ENCODE results near the gene TASP1.
"Not testable (repeated sequence)": the region's sequence is repeated elsewhere in the genome, so short reads cannot be mapped to it uniquely, and the experiment has no call there.

The TASP1 gene

DNA sequence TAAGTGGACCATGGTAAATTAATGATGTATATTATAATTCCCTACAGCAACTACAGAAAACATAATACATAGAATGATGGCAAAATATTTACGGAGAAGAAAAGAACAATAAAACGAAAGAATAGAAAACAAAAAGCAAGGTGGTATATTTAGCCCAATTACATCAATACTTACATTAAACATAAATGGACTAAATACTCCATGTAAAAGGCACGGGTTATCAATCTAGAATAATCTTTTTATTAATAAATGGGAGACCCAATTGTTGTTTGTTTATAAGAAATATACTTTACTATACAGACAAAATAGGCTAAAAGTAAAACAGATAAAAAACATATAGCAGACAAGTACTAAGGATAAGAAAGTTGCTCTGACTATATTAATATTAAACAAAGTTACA is 137.2 kb downstream of the TASP1 start:
- DNase-seq (ENCODE audit: low read depth in 2 of 2) = no peak
- TF ChIP-seq, protein P1, sequence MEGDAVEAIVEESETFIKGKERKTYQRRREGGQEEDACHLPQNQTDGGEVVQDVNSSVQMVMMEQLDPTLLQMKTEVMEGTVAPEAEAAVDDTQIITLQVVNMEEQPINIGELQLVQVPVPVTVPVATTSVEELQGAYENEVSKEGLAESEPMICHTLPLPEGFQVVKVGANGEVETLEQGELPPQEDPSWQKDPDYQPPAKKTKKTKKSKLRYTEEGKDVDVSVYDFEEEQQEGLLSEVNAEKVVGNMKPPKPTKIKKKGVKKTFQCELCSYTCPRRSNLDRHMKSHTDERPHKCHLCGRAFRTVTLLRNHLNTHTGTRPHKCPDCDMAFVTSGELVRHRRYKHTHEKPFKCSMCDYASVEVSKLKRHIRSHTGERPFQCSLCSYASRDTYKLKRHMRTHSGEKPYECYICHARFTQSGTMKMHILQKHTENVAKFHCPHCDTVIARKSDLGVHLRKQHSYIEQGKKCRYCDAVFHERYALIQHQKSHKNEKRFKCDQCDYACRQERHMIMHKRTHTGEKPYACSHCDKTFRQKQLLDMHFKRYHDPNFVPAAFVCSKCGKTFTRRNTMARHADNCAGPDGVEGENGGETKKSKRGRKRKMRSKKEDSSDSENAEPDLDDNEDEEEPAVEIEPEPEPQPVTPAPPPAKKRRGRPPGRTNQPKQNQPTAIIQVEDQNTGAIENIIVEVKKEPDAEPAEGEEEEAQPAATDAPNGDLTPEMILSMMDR (IDR thresholded peaks at IDR 0.05; ENCODE audit: low read depth, low read length) = no peak
- H3K4me3 ChIP-seq (replicated peaks in 1 of 2; ENCODE audit: low read depth in 2 of 2, low read length in 2 of 2) = no peak overlapping the region

DNA sequence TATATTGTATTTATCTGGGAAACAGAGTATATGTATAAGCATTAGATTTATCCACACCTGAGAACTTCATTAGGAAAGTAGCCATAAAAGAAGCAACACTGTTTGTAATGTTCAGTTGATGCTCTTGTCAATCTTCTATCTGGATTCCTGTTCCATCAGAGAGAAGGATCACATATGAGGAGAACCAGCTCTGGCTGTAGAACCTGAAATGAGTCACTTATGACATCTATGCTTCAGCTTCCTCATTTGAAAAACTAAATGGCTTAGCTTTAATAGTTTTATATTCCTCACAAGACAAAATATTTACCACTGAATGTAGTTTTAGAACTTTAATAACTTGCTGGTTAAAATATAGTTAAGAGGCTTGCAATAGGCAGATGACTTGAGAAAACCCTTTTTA is 144.7 kb downstream of the TASP1 start:
- TF ChIP-seq, protein P1 (IDR thresholded peaks at IDR 0.05; ENCODE audit: low read depth, low read length) = no peak
- peak; percentile 8 to 47 for DNase-seq (ENCODE audit: low read depth in 2 of 2)
- H3K4me3 ChIP-seq (replicated peaks in 1 of 2; ENCODE audit: low read depth in 2 of 2, low read length in 2 of 2) = no peak overlapping the region

DNA sequence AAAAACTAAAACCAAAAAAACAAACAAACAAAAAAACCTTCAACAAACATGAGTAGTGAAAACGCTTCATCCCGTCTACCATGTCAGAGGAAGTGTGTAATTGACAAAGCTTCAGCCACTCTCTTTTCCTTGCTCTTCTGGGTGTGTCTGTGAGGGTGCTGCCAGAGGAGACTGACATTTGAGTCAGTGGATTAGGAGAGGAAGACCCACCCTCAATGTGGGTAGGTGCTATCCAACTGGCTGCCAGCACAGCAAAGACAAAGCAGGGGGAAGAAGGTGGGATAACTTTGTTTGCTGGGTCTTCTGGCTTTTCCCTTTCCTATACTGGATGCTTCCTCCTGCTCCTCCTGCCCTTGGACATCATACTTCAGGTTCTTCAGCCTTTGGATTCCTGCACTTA is 145.6 kb downstream of the TASP1 start:
- TF ChIP-seq, protein P1 (IDR thresholded peaks at IDR 0.05; ENCODE audit: low read depth, low read length) = no peak
- no peak for DNase-seq (ENCODE audit: low read depth in 2 of 2)
- H3K4me3 ChIP-seq (replicated peaks in 1 of 2; ENCODE audit: low read depth in 2 of 2, low read length in 2 of 2) = no peak overlapping the region

DNA sequence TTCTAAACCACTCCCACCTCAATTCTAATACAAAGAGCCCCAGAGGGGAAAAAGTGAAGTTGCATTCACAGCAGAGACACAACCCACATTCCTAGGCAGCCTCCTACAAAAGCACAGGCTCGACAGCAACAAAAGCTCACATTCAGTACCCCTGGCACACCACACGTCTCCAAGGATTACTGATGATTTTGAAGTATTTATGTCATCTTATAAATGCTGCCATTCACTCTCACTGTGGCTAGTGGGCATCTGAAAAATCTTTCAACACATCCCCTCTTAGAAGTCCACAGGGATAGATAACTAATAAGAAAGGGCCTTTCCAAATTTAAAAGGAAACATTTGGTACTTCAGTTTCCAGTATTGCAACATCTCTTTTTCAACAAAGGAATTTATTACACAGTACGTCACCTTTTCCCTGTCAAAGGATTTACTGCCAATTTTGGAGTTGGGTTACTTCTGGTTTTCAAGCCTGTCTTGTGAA is 146.7 kb downstream of the TASP1 start:
- TF ChIP-seq, protein P1 (IDR thresholded peaks at IDR 0.05; ENCODE audit: low read depth, low read length) = peak; percentile 10
- peak overlapping the region in 1 of 2 donors; percentile 4 for H3K4me3 ChIP-seq (replicated peaks in 1 of 2; ENCODE audit: low read depth in 2 of 2, low read length in 2 of 2)
- peak; percentile 90 for DNase-seq (ENCODE audit: low read depth in 2 of 2)

DNA sequence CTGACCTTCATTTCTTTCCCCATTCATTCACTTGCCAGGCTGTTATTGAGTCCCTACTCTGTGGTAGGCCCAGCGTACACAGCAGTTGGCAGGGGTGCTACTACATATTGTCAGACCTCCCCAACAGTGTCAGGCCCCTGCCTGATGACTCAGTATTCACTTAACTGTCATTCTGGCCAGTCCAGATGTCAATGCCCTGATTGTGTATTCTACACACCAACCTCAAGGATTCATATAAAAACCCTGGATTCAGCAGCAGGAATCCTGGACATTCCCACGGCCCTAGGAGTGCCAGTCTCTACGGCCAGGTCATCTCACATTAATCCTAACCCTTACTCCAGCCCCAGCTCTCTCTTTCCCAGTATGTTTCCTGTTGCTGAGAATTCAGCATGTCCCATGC is 151.5 kb downstream of the TASP1 start:
- DNase-seq (ENCODE audit: low read depth in 2 of 2) = no peak
- no peak overlapping the region for H3K4me3 ChIP-seq (replicated peaks in 1 of 2; ENCODE audit: low read depth in 2 of 2, low read length in 2 of 2)
- TF ChIP-seq, protein P1 (IDR thresholded peaks at IDR 0.05; ENCODE audit: low read depth, low read length) = no peak

DNA sequence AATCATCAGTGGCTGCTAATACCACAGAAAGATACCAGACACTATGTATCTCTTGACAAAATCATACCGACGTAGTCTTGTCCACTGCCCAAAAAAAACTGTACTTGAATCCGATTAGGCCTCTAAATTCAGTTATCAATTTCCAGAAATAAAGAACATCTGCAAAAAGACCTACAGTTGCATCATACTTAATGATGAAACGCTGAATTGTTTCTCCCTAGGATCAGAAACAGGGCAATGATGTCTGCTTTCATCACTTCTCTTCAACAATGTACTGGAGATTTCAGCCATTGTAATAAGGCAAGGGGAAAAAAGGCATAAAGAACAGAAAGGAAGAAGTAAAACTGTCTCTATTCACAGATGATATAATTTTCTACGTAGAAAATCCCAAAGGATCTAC is 152.0 kb downstream of the TASP1 start:
- TF ChIP-seq, protein P1 (IDR thresholded peaks at IDR 0.05; ENCODE audit: low read depth, low read length) = no peak
- no peak overlapping the region for H3K4me3 ChIP-seq (replicated peaks in 1 of 2; ENCODE audit: low read depth in 2 of 2, low read length in 2 of 2)
- peak in 1 of 2 donors; percentile 11 for DNase-seq (ENCODE audit: low read depth in 2 of 2)

DNA sequence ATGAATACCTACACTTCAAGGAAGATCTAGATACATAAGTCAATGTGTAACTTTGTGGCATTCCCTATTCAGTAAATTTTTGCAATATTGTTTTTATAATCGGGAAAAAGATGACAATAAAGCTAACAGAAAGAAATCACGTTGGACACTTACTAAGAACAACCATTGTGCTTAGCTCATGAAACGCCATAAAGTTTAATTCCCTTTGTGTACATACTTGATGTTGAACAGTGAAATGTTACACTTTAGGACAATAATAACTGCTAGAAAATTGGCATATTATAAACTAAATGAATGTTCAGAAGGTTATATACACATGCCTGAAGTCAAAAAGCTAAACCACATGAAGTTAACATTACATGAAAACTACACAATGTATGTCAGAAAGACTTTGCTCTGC is 153.2 kb downstream of the TASP1 start:
- DNase-seq (ENCODE audit: low read depth in 2 of 2) = no peak
- no peak overlapping the region for H3K4me3 ChIP-seq (replicated peaks in 1 of 2; ENCODE audit: low read depth in 2 of 2, low read length in 2 of 2)
- TF ChIP-seq, protein P1 (IDR thresholded peaks at IDR 0.05; ENCODE audit: low read depth, low read length) = no peak

DNA sequence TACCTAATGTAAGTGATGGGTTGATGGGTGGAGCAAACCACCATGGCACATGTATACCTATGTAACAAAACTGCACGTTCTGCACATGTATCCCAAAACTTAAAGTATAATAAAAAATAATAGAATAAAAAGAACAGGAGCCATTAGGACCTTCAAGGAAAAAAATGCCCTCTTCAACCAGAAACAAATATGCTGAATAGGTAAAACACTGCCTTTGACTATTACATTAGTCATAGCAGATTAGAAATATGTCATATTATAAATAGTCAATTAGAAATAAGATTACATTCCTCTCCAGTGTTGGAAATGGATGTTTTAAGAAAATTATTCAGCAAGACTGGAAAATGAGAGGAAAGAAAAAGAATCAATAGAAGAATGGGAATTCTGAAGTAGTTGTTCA is 153.7 kb downstream of the TASP1 start:
- DNase-seq (ENCODE audit: low read depth in 2 of 2); H3K4me3 ChIP-seq (replicated peaks in 1 of 2; ENCODE audit: low read depth in 2 of 2, low read length in 2 of 2): not testable (repeated sequence)

DNA sequence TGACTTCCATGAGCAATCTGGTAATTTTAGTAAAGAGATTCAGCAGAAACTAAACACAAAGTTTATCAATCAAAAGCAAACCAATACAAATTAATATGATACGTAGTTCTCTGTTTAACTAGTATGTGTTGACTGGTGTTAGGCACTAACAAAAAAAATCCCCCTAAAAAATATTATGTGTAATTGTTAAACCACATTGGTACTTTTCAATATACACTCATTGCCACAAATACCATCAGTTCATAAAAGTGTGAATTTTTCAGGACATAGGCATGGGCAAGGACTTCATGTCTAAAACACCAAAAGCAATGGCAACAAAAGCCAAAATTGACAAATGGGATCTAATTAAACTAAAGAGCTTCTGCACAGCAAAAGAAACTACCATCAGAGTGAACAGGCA is 155.3 kb downstream of the TASP1 start:
- not testable (repeated sequence) for H3K4me3 ChIP-seq (replicated peaks in 1 of 2; ENCODE audit: low read depth in 2 of 2, low read length in 2 of 2); DNase-seq (ENCODE audit: low read depth in 2 of 2)

Data from cardiac fibroblast (primary cell).